Suprapubic skin (tissue), 3 donors: ENCODE measurements around the gene PCBP4.

ENCODE experiments used
- POLR2AphosphoS5 ChIP-seq, 3 donors: sonication (generic); formaldehyde crosslinking; IDR thresholded peaks; one replicate each; pipeline ENCODE4 v1.6.1; 2017; ENCODE audit warnings: antibody characterized with exemption in 3 of 3
- TF ChIP-seq, protein P1 (sequence below), 2 donors: fragments of 200-600 bp in 1 of 2; fragments of 450-650 bp in 1 of 2; sonication (generic) in 1 of 2; IDR thresholded peaks; one replicate each; pipeline ENCODE4 v1.5.1; 2016 to 2019; ENCODE audit warnings: antibody characterized with exemption in 2 of 2, mild to moderate bottlenecking in 1 of 2, moderate library complexity in 1 of 2

DNA sequence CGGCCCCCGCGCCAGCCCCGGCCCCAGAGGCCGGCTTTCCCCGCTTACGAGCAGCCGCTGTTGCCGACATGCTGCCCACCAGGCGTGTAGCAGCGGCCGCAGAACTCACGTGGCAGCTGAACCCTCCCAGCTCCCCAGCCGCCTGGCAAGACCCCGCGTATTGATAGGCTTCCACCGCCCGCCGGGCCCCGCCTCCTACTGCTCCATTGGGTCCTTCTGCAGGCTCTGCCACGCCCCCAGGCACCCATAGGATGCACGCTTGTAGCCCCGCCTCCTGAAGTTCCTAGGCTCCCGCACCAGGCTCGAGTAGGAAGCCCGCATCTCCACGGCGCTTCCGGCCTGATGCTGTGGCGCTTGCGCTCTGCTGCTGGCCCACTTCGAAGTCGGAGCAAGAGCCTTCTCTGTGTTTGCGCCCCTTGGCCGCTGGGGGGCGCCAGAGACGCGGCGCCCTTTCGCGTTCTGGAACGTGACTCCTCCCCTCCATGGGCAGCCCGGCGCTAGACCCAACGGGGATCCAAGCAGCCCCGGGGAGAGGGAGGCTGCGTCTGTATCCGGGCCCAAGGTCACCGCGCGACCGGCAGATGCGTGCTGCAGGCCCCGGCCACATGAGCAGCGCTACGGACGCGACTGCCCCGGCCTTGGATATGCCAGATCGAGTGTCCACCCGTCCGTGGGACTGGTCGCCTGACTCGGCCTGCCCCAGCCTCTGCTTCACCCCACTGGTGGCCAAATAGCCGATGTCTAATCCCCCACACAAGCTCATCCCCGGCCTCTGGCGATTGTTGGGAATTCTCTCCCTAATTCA lies 25.3 kb downstream of the PCBP4 start, which contains the start of the genes PARP3 and RRP9:
- TF ChIP-seq, protein P1, sequence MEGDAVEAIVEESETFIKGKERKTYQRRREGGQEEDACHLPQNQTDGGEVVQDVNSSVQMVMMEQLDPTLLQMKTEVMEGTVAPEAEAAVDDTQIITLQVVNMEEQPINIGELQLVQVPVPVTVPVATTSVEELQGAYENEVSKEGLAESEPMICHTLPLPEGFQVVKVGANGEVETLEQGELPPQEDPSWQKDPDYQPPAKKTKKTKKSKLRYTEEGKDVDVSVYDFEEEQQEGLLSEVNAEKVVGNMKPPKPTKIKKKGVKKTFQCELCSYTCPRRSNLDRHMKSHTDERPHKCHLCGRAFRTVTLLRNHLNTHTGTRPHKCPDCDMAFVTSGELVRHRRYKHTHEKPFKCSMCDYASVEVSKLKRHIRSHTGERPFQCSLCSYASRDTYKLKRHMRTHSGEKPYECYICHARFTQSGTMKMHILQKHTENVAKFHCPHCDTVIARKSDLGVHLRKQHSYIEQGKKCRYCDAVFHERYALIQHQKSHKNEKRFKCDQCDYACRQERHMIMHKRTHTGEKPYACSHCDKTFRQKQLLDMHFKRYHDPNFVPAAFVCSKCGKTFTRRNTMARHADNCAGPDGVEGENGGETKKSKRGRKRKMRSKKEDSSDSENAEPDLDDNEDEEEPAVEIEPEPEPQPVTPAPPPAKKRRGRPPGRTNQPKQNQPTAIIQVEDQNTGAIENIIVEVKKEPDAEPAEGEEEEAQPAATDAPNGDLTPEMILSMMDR (IDR thresholded peaks at IDR 0.05): peak; percentile 98 to 100
- peak in 2 of 3 donors; percentile 57 to 84 for TF ChIP-seq POLR2AphosphoS5 (IDR thresholded peaks at IDR 0.05)
